K562 (cell line): ENCODE data around the gene LMNB1. TPM values are rescaled to one million over a fixed set of nuclear protein-coding genes. Genes with fewer than 3 reads are reported as not detected.
A peak's percentile ranks its signal among the peaks of the same experiment; 100 is the strongest.

Source experiments
- ESRRA ChIP-seq: fragments of 450-650 bp; IDR thresholded peaks from 2 replicates; pipeline ENCODE4 v1.6.1; 2014; ENCODE audit warnings: low read depth, mild to moderate bottlenecking, moderate library complexity, borderline replicate concordance
- IRF9 ChIP-seq: fragments of 450-650 bp; IDR thresholded peaks from 2 replicates; pipeline ENCODE4 v1.6.1; 2016; ENCODE audit warnings: missing biosample characterization, missing genetic modification characterization
- MAFG ChIP-seq: fragments of 450-650 bp; conservative IDR thresholded peaks from 2 replicates; pipeline ENCODE4 v1.6.1; 2016; ENCODE audit warnings: missing genetic modification characterization, missing compliant biosample characterization
- PHB ChIP-seq: fragments of 250-450 bp; sonication (Bioruptor Pico); IDR thresholded peaks from 2 replicates; pipeline ENCODE4 v1.5.0; 2021
- PPARD ChIP-seq: fragments of 250-450 bp; sonication (Bioruptor Pico); IDR thresholded peaks from 2 replicates; pipeline ENCODE4 v1.8.0; 2022; ENCODE audit warnings: inconsistent platforms, mild to moderate bottlenecking, moderate library complexity
- PREB ChIP-seq: sonication (generic); formaldehyde crosslinking; IDR thresholded peaks from 2 replicates; pipeline ENCODE4 v1.8.1; 2023; ENCODE audit warnings: mild to moderate bottlenecking, missing genetic modification reagents
- RFX5 ChIP-seq: IDR thresholded peaks from 2 replicates; pipeline ENCODE4 v1.6.1; 2011; ENCODE audit warnings: low read depth, mild to moderate bottlenecking, improper control_type of control experiment, low read length
- SIN3A ChIP-seq, 2 experiments: fragments of 150-350 bp in 1 of 2; IDR thresholded peaks; 2 replicates each; pipeline ENCODE4 v1.6.1; 2011 to 2016; ENCODE audit warnings: borderline replicate concordance in 2 of 2, low read depth in 2 of 2, low read length in 2 of 2, mild to moderate bottlenecking in 2 of 2, moderate library complexity in 2 of 2; ENCODE audit not compliant: control insufficient read depth in 1 of 2
- SP1 ChIP-seq: sonication (generic); formaldehyde crosslinking; IDR thresholded peaks from 2 replicates; pipeline ENCODE4 v1.8.1; 2022; ENCODE audit warnings: mild to moderate bottlenecking, missing genetic modification reagents
- TEAD1 ChIP-seq, 2 experiments: fragments of 450-650 bp in 1 of 2; sonication (generic) in 1 of 2; formaldehyde crosslinking; IDR thresholded peaks; 2 replicates each; pipeline versions ENCODE4 v1.4.0 to v1.8.0; 2020 to 2022; ENCODE audit warnings: mild to moderate bottlenecking in 2 of 2, missing genetic modification reagents in 1 of 2
- TFE3 ChIP-seq: fragments of 450-650 bp; formaldehyde crosslinking; IDR thresholded peaks from 2 replicates; pipeline ENCODE4 v1.4.0; 2020; ENCODE audit warnings: mild to moderate bottlenecking, mixed read lengths
- THRA ChIP-seq: fragments of 450-650 bp; IDR thresholded peaks from 2 replicates; pipeline ENCODE4 v1.6.1; 2017; ENCODE audit warnings: mild to moderate bottlenecking, moderate library complexity
- ZBTB11 ChIP-seq, 3 experiments: fragments of 200-800 bp in 1 of 3; fragments of 250-450 bp in 1 of 3; fragments of 450-650 bp in 1 of 3; sonication (Bioruptor Pico) in 1 of 3; sonication (Bioruptor generic) in 1 of 3; formaldehyde crosslinking in 1 of 3; IDR thresholded peaks; 2 replicates each; pipeline versions ENCODE4 v1.6.1 to v1.8.0; 2016 to 2022; ENCODE audit warnings: mild to moderate bottlenecking in 2 of 3, missing genetic modification characterization in 2 of 3, missing compliant biosample characterization in 1 of 3, moderate library complexity in 1 of 3
- ZBTB43 ChIP-seq: sonication (generic); formaldehyde crosslinking; IDR thresholded peaks from 2 replicates; pipeline ENCODE4 v1.8.0; 2023; ENCODE audit warnings: mild to moderate bottlenecking, missing genetic modification reagents
- ZKSCAN3 ChIP-seq: fragments of 250-450 bp; sonication (Bioruptor Pico); IDR thresholded peaks from 2 replicates; pipeline ENCODE4 v1.4.0; 2020
- polyA plus RNA-seq, 8 experiments: library from polyadenylated mRNA; depleted of rRNA in 4 of 8; stranded (reverse) in 5 of 8; unstranded in 3 of 8; fragments of >200 nt; fragmentation: Nextera tagmentation in 2 of 8; fragmentation: Illumina TruSeq in 1 of 8; extraction: Ambion mirVana in 2 of 8; extraction: Trizol in 1 of 8; gene quantifications; 2 replicates each; pipeline versions ENCODE4 v1.2.1 to v1.2.3, GENCODE V29; 2011 to 2014; ENCODE audit warnings: inconsistent platforms in 1 of 8, missing spikeins in 1 of 8
- total RNA-seq, 7 experiments: library from RNA; depleted of rRNA in 6 of 7; stranded (reverse); fragments of >200 nt in 6 of 7; fragmentation: Illumina TruSeq in 2 of 7; extraction: Trizol in 2 of 7; gene quantifications; 2 replicates each; pipeline versions ENCODE4 v1.2.1 to v1.2.3, GENCODE V29; 2011 to 2021; ENCODE audit warnings: low replicate concordance in 1 of 7

Gene LMNB1
- total and polyA plus RNA-seq, 9 of the 15 experiments (the other 6 are each of a cell fraction or from before 2014, with no cell fraction given) = 2.8 to 190 (median 131) TPM

GRCh38 chr5:126777257-126777974 is 480 bp downstream of the LMNB1 start (continued):
- TF ChIP-seq ZBTB43 (CRISPR knock-in tag) = 0 out of 2 replicates have a peak, but pooled peaks have one; percentile 52
- TF ChIP-seq PPARD (CRISPR knock-in tag) = no peak
- no peak for TF ChIP-seq IRF9
- peak in 1 of 3 experiments; percentile 18; a peak in 1 of 6 replicates for TF ChIP-seq ZBTB11 (CRISPR knock-in tag; IDR thresholded peaks at IDR 0.05)
- TF ChIP-seq SP1 (CRISPR knock-in tag) = peak; percentile 12
- TF ChIP-seq PREB (CRISPR knock-in tag) = no peak
- TF ChIP-seq ESRRA = no peak
- TF ChIP-seq TFE3 (CRISPR knock-in tag) = no peak
- no peak for TF ChIP-seq ZKSCAN3 (CRISPR knock-in tag)
- peak in 1 of 2 experiments; percentile 2; a peak in 1 of 4 replicates for TF ChIP-seq SIN3A (IDR thresholded peaks at IDR 0.05; ENCODE audit: borderline replicate concordance in 2 of 2, control insufficient read depth in 1 of 2, low read depth in 2 of 2, low read length in 2 of 2)
- TF ChIP-seq RFX5 = no peak
- no peak for TF ChIP-seq PHB (CRISPR knock-in tag)
- TF ChIP-seq THRA = no peak
- TF ChIP-seq MAFG (tag) = no peak
- peak in 1 of 2 experiments; percentile 34; a peak in 1 of 4 replicates for TF ChIP-seq TEAD1 (CRISPR knock-in tag; IDR thresholded peaks at IDR 0.05)
